Bone marrow (tissue), 2 donors: ENCODE measurements around the gene WBP1L.
"Not testable (repeated sequence)": the region's sequence is repeated elsewhere in the genome, so short reads cannot be mapped to it uniquely, and the experiment has no call there.

Source experiments
- DNase-seq, 2 donors: peaks; one replicate each; lab custom pipeline; 2025; lab: John Stamatoyannopoulos, UW

The WBP1L gene

DNA sequence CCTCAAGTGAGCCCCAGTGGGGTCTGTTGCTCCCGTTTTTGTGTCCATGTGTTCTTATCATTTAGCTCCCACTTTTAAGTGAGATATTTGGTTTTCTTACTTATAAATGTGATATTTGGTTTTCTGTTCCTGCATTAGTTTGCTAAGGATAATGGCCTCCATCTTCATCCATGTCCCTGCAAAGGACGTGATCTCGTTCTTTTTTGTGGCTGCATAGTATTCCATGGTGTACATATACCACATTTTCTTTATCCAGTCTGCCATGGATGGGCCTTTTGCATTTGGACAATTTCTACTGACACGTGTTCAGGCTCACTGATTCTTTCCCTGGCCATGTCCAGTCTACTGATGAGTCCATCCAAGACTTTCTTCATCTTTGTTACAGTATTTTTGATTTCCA is 19.8 kb upstream of the WBP1L start:
- DNase-seq = no peak

- no peak for DNase-seq
Measured at GRCh38 chr10:102726274-102726673, 17.5 kb upstream of the WBP1L start.

- no peak for DNase-seq
Measured at GRCh38 chr10:102727037-102727818, 16.5 kb upstream of the WBP1L start.

- DNase-seq = peak; percentile 56 to 65
Measured at GRCh38 chr10:102729029-102730026, 14.4 kb upstream of the WBP1L start.

- no peak for DNase-seq
Measured at GRCh38 chr10:102731222-102731800, 12.4 kb upstream of the WBP1L start.

DNA sequence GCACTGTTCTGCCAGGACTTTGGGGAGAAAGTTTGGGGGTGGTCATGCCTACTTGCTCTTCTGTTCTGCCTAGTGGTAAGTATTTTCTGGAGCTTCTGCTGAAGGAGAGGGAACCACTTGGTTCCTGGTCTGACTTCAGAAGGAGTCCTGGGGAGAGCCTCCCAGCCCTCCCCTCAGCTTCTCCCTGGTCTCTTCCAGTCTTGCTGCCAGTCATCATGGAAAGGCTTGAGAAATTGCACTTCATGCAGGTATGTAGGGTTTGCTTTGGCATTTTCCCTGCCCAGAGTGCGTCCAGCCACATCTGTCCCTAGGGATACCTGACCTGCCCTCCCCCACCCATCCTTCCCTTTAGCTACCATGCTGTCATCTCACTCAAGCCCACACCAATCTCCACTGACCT is 11.1 kb upstream of the WBP1L start:
- DNase-seq = no peak

GRCh38 chr10:102735065-102735562 is 8.6 kb upstream of the WBP1L start:
- DNase-seq = no peak

DNA sequence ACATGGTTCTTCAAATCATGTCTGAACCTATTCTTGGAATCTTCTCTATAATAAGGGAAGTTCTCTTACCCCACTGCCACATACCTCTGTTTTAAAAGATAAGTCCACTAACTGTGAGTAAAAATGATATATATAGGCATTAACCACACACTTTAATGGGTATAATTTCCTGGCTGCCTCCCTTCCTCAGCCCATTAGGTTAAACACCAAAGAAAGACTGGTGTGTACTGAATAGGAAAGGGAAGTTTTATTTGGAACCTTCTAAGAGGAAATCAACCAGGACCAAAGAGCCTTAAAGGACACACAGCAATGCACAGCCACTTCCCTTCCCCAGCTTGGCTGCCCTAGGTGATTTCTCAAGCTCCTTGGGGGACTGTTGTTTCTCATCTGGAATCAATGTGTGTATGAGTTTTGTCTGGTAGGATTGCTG is 5.0 kb upstream of the WBP1L start:
- peak in 1 of 2 donors; percentile 58 for DNase-seq

DNA sequence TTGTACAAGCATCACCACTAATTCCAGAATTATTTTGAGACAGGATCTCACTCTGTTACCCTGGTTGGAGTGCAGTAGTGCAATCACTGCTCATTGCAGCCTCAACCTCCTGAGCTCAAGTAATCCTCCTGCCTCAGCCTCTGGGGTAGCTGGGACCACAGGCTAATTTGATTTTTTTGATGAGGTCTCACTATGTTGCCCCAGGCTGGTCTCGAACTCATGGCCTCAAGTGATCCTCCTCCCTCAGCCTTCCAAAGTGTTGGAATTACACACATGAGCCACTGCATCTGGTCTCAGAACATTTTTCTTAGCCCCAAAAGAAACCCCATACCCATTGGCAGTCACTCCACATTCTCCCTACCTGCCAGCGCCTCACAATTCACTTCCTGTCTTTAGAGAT is 3.5 kb upstream of the WBP1L start:
- DNase-seq = no peak

DNA sequence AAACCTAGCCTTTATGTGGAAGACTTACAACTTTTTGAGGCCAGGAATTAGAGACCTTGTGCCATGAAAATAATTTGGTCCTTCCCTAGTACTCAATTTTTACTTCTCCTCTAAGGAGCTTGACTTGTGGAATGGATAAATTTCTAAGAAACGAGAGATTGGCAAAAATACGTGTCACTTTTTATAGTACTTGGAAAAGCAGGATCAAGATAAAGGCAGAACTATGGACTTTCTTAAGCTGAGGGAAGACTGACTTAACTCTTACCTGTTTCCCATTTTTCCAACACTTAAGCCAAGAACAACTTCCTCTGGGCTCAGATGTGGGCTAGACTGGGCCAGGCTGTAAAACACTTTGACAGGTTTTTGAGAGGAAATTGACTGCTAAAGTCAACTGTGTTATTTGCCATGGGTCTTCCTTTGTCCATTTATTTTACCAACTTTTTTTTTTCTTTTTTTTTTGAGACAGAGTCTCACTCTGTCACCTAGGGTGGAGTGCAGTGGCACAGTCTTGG is 2.0 kb upstream of the WBP1L start:
- DNase-seq = no peak

GRCh38 chr10:102742313-102742712 is 1.4 kb upstream of the WBP1L start:
- DNase-seq = not testable (repeated sequence)

DNA sequence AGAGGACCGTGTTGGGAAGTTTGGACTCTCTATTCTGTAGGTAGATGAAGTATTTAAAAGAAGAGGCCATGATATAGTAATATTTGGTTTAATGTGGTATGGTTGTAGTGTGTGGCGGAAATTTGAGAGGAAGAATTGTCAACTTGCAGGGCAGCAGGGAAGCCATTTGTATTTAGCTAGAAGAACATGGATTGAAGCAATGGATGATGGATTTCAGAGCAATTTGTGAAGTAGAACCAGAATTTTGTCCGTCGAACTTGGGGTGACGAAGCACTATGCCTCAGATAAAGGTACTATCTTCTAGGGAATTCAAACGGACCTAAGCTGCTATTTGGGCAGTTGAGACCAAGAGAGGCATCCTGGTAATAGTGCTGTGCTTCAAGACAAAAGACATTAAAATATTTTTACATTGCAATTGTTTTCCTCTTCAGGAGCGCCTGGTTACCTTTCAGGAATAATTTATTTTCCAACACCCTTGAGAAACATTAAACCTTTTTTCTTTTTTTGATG is 615 bp upstream of the WBP1L start:
- DNase-seq = no peak

GRCh38 chr10:102744374-102745051 is 765 bp downstream of the WBP1L start:
- no peak for DNase-seq

DNA sequence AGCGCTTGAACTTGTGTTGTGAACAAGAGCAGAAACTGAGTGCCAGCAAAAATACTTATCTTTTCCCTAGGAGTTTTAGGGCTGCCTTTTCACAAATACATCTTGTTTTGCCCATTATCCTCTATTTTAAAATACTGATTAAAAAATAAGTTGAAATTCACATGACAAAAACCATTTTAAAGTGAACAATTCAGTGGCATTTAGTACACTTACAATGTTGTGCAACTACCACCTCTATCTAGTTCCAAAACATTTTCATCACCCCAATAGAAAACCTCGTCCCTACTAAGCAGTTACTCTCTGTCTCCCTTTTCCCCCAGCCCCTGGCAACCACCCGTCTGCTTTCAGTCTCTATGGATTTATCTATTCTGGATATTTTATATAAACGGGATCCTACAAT is 1.4 kb downstream of the WBP1L start:
- DNase-seq = no peak

- DNase-seq = no peak
Measured at GRCh38 chr10:102752266-102752930, 8.7 kb downstream of the WBP1L start.

GRCh38 chr10:102752934-102753664 is 9.4 kb downstream of the WBP1L start:
- peak in 1 of 2 donors; percentile 19 for DNase-seq

DNA sequence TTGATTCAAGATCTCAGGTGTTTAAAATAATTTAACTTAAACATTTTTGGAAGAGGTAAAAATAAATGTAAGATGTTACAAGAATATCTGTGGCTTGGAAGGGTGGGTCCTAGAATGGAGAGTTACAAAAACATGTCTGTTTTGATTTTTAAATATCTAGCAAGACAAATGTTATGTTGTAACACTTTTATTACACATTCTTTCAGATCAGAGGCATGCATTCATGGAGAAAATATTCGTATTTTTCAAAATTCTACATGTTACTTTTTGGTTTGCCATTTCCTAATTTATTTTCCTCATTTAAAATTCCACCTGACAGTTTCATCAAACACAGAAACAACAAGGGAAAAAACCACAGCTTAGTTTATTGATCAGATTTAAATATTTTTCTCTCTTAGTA is 10.0 kb downstream of the WBP1L start:
- DNase-seq = no peak

DNA sequence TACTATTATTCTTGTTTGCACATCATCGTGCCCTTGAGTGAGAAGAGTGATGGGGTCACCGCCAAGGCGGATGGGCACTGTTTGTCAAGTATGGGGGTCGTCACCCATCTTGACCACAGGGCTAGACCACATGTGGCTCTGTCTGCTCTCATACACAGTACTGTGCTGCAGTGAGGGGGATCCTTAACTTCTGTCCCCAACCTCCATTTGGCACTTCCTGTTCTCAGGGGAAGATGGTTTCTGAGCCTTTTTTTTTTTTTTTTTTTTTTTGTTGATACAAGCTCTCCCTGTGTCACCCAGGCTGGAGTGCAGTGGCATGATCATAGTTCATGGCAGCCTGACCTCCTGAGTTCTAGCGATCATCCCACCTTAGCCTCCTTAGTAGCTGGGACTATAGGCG is 13.6 kb downstream of the WBP1L start:
- no peak for DNase-seq

DNA sequence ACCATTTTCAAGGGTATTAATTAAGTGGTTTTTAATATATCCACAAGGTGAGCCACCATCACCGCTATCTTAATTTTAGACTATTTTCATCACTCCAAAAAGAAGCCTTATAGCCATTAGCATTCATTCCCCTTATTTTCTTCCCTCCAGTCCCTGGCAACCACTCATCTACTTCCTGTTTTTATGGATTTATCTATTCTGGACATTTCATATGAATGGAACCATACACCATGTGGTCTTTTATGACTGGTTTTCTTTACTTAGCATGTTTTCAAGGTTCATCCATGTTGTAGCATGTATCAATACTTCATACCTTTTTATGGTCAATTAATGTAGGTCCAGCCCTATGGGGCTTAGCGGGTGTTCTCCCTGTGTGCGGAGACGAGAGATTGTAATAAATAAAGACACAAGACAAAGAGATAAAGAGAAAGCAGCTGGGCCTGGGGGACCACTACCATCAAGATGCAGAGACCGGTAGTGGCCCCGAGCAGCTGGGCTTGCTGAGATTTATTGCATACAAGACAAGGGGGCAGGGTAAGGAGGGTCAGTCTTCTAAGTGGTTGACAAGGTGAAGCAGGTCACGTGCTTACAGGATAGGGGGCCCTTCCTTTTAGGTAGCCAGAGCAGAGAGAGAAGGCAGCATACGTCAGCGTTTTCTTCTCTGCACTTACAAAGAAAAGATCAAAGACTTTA is 14.6 kb downstream of the WBP1L start:
- DNase-seq = no peak

- DNase-seq = not testable (repeated sequence)
Measured at GRCh38 chr10:102758933-102759262, 15.2 kb downstream of the WBP1L start.
